COR-L47 (cell line): ENCODE data around the gene GZMA.

Experiments
- DNase-seq: peaks from one replicate; lab custom pipeline; 2025; lab: John Stamatoyannopoulos, UW

The GZMA gene

DNA sequence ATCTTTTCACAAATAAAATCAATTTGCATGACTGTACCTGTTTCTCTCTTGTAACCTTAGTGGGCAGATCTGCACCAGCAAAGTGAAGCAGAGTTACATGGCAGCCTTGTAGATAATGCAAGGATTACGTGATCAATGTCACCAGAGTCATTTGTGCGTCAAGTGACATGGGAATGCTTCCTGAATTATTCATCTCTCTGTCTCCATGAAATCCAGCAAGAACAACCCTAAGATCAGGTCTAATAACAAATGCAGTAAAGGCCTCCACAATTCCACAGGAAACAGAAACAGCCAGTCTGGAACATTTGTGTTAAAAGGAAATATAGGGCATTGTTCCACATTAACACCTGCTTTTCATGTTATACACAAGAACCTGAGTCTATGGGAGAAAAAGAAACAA lies 7.8 kb downstream of the GZMA start:
- DNase-seq: no peak

DNA sequence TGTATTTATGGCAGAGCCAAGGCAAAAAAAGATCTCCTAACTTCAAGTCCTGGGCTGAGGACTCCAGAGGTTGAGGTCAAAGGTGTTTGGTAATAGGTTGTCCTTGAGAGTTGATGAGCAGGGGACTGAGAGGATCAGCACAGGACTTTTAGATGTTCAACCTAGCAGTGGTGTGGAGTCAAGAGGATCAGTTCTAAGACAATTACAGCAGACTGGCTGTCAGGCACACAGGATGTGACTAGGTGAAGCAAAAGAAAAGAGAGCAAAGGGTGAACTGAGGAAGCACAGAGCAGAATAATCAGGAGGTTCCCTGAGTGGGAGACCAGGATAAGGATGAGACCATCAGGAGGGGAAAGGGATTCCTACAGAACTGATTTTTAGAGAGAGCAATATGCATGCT lies 10.9 kb downstream of the GZMA start:
- DNase-seq: no peak

DNA sequence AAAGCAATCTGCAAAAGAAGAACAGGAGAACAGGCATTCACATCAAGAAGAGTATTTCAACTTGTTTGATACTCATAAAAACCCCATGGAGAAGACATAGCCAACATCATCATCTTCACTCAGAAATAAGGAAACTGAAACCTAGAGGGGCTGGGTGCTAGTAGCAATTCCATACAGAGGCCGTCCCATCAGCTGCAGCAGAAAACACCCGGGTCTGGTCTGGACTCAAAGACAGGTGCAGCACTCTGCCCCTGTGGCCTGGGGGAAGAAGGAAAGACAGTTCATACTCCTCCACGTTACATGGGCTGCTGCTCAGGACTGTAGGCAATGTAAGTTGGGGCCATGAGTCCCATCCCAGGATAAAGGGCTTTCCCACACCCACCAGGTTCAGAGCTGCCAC lies 11.6 kb downstream of the GZMA start:
- DNase-seq: no peak

DNA sequence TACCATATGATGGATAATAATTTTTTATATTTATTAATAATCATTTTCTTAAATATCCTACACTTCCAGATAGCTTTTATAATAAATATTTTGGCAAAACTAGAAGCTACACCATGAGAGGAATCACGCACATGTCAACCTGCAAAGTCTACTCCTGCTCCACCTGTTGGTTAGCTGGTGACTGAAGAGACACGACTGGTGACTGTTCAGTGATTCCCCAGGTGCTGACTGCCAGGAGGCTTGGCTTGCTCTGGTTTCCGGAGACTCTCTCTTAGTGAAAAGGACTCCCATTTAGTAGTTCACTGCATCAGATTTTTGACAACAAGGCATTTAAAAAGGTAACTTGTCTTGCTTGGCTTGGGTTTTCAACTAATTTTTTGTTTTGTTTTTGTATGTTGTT lies 20.9 kb downstream of the GZMA start:
- no peak for DNase-seq

DNA sequence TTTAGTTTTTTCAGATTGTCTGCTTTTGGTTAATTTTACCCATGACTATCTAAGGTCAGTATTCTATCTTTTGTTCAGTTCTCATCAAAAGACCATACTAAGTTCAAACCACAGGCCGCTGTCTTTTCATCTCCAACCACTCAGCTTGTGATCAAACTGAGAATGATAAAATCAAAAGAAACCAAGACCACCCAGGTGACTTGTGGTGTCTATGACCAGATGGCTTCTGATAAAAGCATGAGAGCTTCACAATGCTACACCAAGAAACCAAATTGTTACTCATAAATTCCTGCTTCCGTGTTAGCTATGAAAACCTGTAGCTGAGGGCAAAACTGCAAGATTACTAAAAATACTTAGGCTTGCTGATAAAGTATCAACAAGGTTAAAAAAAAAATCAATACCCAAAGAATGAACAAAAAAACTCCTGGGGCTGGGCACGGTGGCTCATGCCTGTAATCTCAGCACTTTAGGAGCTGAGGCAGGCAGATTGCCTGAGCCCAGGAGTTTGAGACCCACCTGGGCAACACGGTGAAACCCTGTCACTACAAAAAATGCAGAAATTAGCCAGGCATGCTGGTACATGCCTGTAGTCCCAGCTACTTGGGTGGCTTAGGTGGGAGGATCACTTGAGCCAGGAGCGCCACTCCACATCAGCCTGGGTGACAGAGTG lies 31.7 kb downstream of the GZMA start:
- DNase-seq: no peak

DNA sequence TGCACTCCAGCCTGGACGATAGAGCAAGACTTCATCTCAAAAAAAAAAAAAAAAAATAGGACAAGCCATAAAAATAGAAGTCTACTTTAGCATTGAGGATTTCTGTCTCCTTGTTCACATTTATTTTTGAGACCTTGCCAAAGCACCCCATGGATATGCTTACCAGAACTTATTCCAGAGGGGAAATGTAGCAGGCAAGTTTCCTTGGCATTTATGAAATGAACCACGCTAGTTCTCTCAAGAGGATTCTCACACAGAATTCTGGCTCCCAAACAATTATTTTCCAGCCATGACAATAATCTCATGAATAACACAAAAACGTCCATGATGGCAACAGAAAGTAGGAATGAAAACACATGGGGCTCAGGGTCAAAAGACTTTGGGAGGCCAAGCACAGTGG lies 34.1 kb downstream of the GZMA start:
- DNase-seq: no peak

DNA sequence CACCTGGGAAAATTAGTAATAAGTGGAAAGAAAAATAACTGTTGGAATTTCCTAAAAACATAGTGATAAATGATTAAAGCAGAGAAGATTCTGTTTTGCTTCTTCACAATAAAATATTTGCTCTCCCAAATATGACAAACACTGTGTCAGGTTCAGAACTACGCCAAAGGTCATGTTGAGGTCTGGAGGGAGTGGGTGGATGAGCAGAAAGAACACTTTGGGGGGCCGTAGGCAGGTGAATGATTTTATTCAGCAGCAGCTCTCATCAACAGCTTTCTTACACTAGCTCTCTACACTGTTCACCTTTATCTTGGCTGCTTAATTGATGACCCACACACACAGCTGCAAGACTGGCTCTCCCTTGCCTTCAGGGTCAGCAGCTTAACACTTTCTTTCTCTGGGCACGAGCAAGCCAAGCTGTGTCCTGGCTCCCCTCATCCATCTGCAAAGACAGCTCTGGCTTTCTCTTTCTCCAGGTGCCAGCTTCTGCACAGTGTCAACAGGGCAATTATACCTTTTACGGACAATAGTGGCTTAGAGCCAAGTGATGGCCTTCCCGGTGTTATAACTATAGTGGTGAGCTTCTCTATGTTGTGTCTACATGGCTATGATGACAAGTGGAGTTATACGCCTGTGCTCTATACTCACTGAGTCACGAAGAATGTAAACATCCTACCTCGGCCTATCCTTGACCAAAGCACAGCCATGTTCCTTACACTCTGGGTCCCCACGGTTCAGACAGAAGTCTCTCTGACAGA lies 38.6 kb downstream of the GZMA start:
- peak; percentile 91 for DNase-seq

DNA sequence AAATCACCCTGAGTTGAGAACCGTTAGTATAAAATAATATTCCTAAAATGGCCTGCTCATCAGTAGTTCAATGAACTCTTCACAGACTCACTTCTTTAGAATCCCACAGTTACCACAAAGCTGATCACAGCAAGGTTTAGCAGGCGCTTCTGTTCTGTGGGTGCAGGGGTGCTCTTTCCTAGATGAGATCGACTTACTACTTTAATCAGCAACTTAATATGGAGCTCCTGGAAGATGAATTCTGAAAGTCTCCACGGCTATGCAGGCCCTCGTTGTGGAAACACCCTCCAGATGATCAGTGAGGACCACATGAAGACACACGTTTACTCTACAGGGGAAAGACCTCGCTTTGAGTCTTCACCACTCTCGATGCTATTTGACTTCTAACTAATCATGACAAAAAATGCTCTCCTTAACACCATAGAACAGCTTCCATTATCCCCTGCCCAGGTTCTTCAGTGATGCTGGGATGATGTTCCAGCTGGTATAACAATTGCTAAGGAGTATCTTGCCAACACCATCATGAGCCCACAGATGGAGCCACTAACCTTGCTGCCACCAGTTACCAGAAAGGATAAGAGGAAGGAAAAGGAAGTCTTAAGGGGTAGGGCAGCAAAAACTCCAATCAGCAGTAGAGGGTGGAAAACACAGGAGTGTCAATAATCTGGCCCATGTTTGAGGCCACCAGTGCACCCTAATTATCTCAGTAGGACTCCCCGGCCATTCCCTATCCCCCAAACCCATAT lies 39.7 kb downstream of the GZMA start:
- no peak for DNase-seq

DNA sequence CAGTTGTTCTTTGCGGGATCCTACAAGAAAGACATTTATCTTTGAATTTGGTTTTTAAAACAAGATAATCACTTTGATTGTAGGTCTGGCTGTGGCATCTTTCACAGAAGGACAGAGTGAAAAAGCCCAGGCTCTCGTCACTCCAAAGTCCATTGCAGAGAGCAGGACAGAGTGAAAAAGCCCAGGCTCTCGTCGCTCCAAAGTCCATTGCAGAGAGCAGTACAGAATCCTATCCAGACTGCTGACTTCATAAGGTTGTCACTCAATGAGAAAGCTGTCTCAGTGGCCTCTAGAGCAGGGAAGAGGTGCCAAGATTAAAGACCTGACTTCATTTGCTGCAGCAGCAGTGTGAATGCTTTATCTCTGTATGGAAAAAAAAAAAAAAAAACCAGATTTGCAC lies 41.2 kb downstream of the GZMA start:
- DNase-seq: no peak

DNA sequence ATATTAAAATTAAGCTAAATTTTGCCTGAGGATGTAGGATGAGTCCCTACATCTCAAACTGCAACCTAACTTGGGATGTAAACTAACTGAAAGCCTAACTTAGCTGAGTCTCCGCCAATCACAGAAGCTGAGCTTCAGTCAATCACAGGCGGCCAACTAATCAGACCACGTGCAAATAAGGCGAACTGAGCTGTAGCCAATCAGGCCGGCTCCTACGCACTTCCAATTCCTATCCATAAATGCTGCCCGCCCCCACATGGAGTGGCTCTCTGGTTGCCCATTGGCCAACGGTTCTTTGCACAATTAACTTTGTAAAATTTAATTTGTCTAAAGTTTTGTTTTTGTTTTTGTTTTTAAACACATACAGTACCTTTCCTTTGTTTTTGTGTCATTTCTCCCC lies 43.6 kb downstream of the GZMA start:
- no peak for DNase-seq

DNA sequence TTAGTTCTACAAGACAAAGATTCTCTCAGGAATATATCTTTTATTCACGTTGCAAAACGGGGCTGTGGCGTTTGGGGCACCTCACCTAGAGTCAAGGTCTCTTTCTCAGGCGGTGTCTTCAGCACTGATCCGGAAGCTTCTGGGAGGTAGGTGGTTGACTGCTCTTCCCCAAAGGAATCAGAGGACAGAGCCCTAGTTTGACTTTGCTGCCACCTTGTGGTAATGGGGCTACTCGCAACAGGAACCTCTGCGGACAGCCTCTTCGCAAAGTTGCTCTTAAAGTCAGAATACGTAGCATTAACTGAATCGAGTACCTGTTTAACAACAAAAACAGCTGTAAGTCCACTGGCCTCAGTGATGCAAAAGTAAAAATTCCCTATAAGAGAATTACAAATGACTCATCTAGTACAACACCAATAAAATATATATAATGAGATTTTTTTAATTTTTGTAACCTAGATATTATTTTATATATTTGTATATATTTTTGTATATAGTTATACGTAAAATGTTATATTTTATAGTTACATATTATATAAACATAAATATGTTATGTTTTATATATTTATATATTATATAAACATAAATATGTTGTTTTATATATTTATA lies 44.2 kb downstream of the GZMA start:
- DNase-seq: peak; percentile 71

DNA sequence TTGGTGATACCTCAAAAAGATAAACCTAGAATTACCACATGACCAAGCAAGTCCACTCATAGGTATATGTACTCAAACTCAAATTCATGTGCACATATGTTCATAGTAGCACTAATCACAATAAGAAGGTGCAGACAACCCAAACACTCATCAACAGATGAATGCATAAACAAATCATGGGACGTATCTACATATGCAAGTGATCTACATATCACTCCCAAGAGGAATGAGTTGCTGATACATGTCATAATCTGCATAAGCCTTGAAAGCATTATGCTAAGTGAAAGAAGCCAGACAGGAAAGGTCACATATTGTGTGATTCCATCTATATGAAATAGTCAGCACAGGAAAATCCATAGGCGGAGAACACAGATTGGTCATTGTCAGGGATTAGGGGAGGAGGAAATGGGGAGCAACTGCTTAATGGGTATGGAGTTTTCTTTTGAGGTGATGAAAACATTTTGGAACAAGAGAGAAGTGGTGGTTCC lies 46.9 kb downstream of the GZMA start:
- DNase-seq: no peak

DNA sequence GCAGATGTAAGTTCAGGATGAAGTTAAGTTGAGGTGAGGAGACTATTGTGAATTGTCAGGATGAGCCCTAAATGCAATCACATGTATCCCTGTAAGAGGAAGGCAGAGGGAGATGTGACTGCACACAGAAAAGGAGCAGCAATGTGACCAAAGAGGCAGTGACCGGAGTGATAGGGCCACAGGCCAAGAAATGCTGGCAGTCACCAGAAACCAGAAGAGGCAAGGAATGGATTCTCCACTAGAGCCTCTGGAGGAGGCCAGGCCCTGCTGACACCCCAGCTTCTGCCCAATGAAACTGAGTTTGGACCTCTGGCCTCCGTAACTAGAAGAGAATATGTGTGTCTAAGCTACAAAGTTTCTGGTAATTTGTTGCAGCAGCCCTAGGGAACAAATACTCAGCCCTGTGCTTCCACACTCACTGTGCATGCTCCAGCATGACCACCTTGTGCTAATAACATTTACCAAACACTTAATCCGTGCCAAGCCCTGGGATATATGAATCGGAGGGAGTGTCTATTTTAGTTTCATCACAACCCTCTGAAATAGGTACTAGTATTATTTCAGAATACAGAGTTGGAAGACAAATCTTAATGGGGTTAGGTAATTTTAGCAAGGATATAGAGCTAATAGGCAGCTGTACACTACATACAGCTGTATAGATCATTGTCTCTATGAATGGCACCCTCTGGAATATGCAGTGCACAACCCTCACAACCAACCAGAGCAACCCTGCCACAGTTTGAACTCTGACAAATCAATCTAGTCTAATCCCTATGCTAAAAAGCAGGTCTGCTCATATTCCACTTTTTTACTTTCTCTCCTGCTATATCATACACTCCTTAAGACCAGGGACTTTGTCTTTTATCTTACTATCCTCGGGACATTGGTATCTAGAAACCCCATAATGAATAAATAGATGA lies 49.7 kb downstream of the GZMA start:
- DNase-seq: no peak

DNA sequence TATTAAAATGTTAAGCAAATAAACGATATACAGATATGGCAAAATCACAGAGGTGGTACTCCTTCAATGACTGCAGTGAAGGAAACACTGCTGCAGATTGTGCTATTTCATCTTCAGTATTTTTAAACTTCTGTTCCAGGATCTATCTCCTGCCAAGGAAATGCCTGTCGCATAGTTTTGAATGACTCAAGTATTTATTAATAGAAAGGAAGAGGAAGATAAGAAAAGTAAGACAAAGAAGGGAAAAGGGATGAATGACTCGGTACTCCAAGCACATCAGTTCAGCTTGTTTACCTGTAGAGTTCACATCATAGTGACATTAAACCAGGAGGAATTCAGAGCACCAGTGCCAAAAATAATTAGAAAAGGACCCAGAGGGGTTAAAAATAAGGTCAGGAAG lies 52.4 kb downstream of the GZMA start:
- no peak for DNase-seq
